Left ventricle myocardium inferior (tissue), 1 donor: ENCODE results near the gene TERB2. TPM values are rescaled to one million over a fixed set of nuclear protein-coding genes. Genes with fewer than 3 reads are reported as not detected.
"Not testable (repeated sequence)": the region's sequence is repeated elsewhere in the genome, so short reads cannot be mapped to it uniquely, and the experiment has no call there.

ENCODE experiments used
- DNase-seq: peaks from one replicate; pipeline ENCODE4 v3.0.0-alpha.2; 2020
- H3K27ac ChIP-seq: fragments of 200-600 bp; replicated peaks from 2 replicates; pipeline ENCODE4 v1.8.0; 2021
- H3K27me3 ChIP-seq: fragments of 200-600 bp; 2 replicates; pipeline ENCODE4 v1.8.0; 2021; ENCODE audit warnings: low read depth
- H3K36me3 ChIP-seq: fragments of 200-600 bp; 2 replicates; pipeline ENCODE4 v1.8.0; 2021
- H3K4me1 ChIP-seq: fragments of 200-600 bp; 2 replicates; pipeline ENCODE4 v1.8.0; 2021
- H3K4me3 ChIP-seq: fragments of 200-600 bp; 2 replicates; pipeline ENCODE4 v1.8.0; 2021; ENCODE audit warnings: mild to moderate bottlenecking, moderate library complexity
- H3K9me3 ChIP-seq: fragments of 200-600 bp; replicated peaks from 2 replicates; pipeline ENCODE4 v1.8.0; 2021
- CTCF ChIP-seq: fragments of 200-600 bp; IDR thresholded peaks from 2 replicates; pipeline ENCODE4 v1.8.0; 2021; ENCODE audit warnings: antibody characterized with exemption, mild to moderate bottlenecking, borderline replicate concordance
- intact Hi-C: fragments of 100-400 bp; cut with micrococcal nuclease; formaldehyde crosslinking; loops from one replicate; pipeline ENCODE4 v1.11.0; 2022
- total RNA-seq: library from RNA; stranded (reverse); fragmentation: NEBNext Ultra II Directional; extraction: Animal tissue kit (Norgen Biotek cat#: 25700); gene quantifications from one replicate; pipeline ENCODE4 v1.2.1, GENCODE V29; 2021
- donor health status: DM: no; HTN: yes; CAD: no; lungs with severe emphysema.

The TERB2 gene
- total RNA-seq, 1 donor from 2014 or later, result not detected

GRCh38 chr15:44968475-44968874, 12.0 kb downstream of the TERB2 start:
- no peaks in the 10 kb centered on the region for H3K4me1 ChIP-seq
- no peak overlapping the region for H3K27ac ChIP-seq
- no peak overlapping the region for H3K4me3 ChIP-seq
- DNase-seq, result no peak
- intact Hi-C loops, result no loop called here
- TF ChIP-seq CTCF, result no peak
- peaks cover 16% of the 10 kb centered on the region for H3K27me3 ChIP-seq
- no peaks in the 10 kb centered on the region for H3K36me3 ChIP-seq
- no peaks in the 10 kb centered on the region for H3K9me3 ChIP-seq

- intact Hi-C loops, result no loop called here
- TF ChIP-seq CTCF, result no peak
- H3K4me3 ChIP-seq, result no peak overlapping the region
- no peak overlapping the region for H3K27ac ChIP-seq
- no peaks in the 10 kb centered on the region for H3K36me3 ChIP-seq
- H3K27me3 ChIP-seq, result peaks cover 11% of the 10 kb centered on the region
- no peak for DNase-seq
- no peaks in the 10 kb centered on the region for H3K9me3 ChIP-seq
- H3K4me1 ChIP-seq, result no peaks in the 10 kb centered on the region
Measured at GRCh38 chr15:44971036-44971435, 14.5 kb downstream of the TERB2 start.

GRCh38 chr15:44976183-44976582, 19.7 kb downstream of the TERB2 start:
- H3K4me3 ChIP-seq, H3K9me3 ChIP-seq, H3K36me3 ChIP-seq, H3K27ac ChIP-seq, H3K4me1 ChIP-seq, intact Hi-C loops, DNase-seq: not testable (repeated sequence)
- peaks cover 23% of the 10 kb centered on the region for H3K27me3 ChIP-seq

GRCh38 chr15:44977781-44978180, 21.3 kb downstream of the TERB2 start:
- intact Hi-C loops, H3K4me1 ChIP-seq, H3K9me3 ChIP-seq, H3K27ac ChIP-seq, H3K36me3 ChIP-seq, H3K4me3 ChIP-seq, DNase-seq: not testable (repeated sequence)
- H3K27me3 ChIP-seq, result peaks cover 18% of the 10 kb centered on the region

GRCh38 chr15:44979617-44980339, 23.3 kb downstream of the TERB2 start:
- H3K4me3 ChIP-seq, H3K9me3 ChIP-seq, H3K36me3 ChIP-seq, H3K27ac ChIP-seq, DNase-seq, H3K4me1 ChIP-seq, intact Hi-C loops: not testable (repeated sequence)
- peaks cover 11% of the 10 kb centered on the region for H3K27me3 ChIP-seq

- H3K9me3 ChIP-seq, H3K36me3 ChIP-seq, intact Hi-C loops, H3K27me3 ChIP-seq, DNase-seq, H3K4me1 ChIP-seq, H3K27ac ChIP-seq, H3K4me3 ChIP-seq: not testable (repeated sequence)
Measured at GRCh38 chr15:44984144-44984543, 27.7 kb downstream of the TERB2 start.

GRCh38 chr15:44986346-44987055, 30.0 kb downstream of the TERB2 start:
- H3K27ac ChIP-seq, intact Hi-C loops, H3K4me3 ChIP-seq, H3K9me3 ChIP-seq, H3K4me1 ChIP-seq, H3K36me3 ChIP-seq, DNase-seq, H3K27me3 ChIP-seq: not testable (repeated sequence)

GRCh38 chr15:44987711-44988110, 31.2 kb downstream of the TERB2 start:
- H3K9me3 ChIP-seq, intact Hi-C loops, H3K36me3 ChIP-seq, H3K4me3 ChIP-seq, H3K27me3 ChIP-seq, H3K4me1 ChIP-seq, DNase-seq, H3K27ac ChIP-seq: not testable (repeated sequence)

GRCh38 chr15:44988184-44988869, 31.8 kb downstream of the TERB2 start:
- DNase-seq, H3K4me1 ChIP-seq, H3K36me3 ChIP-seq, H3K4me3 ChIP-seq, intact Hi-C loops, H3K27ac ChIP-seq, H3K27me3 ChIP-seq, H3K9me3 ChIP-seq: not testable (repeated sequence)

GRCh38 chr15:44988870-44989219, 32.4 kb downstream of the TERB2 start:
- DNase-seq, H3K4me3 ChIP-seq, H3K36me3 ChIP-seq, H3K4me1 ChIP-seq, H3K27me3 ChIP-seq, H3K27ac ChIP-seq, intact Hi-C loops, H3K9me3 ChIP-seq: not testable (repeated sequence)

- H3K4me3 ChIP-seq, DNase-seq, intact Hi-C loops, H3K36me3 ChIP-seq, H3K4me1 ChIP-seq, H3K27me3 ChIP-seq, H3K9me3 ChIP-seq, H3K27ac ChIP-seq: not testable (repeated sequence)
Measured at GRCh38 chr15:44997632-44998031, 41.1 kb downstream of the TERB2 start.
